ENCODE results near the gene MDFI. TPM values are rescaled to one million over a fixed set of nuclear protein-coding genes. Genes with fewer than 3 reads are reported as not detected.

Gene MDFI
- total and polyA plus RNA-seq, 12 donors, result 0.34 to 4.4 (median 1.3) TPM

DNA sequence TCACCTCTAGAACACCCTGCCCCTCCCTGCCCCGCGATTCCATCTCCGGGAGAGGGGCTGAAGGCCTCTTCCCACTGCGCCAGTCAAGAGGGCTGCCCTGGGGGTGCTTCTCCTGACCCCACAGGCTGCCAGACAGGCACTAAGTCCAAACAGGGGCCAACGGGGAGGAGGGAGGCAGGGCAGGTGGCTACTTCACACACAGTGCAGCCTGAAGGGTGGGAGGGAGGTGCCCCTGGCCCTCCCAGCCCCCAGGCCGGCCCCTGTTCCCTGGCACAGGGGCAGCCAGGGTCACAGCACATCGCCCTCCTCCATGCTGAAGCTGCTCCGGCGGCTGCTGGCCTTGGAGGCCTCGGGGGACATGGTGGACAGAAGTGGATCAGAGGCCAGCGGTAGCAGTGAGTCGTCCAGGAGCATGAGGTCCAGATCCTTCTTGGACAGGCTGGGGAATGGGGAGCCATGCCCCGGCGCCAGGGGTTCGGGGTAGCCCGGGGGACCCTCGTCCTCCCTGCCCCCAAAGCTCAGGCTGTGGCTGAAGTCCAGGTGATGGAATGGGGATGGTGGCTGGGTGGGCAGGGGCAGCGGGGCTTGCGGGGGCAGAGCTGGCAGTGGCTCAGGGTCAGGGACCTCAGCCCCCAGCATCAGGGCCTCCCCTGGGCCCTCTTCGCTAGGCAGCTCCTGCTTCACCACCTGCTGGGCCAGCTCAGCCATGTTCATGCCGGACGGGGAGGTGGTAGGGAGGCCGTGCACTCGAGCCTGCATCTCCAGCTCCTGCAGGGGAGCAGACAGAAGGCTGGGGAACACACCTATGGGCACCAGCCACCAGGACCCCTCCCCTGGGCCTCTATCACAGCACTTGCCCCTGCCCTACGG, 46.3 kb downstream of the MDFI start:
- H3K4me3 ChIP-seq, result no peak overlapping the region
- H3K27ac ChIP-seq, result no peak overlapping the region
- TF ChIP-seq, protein P1, sequence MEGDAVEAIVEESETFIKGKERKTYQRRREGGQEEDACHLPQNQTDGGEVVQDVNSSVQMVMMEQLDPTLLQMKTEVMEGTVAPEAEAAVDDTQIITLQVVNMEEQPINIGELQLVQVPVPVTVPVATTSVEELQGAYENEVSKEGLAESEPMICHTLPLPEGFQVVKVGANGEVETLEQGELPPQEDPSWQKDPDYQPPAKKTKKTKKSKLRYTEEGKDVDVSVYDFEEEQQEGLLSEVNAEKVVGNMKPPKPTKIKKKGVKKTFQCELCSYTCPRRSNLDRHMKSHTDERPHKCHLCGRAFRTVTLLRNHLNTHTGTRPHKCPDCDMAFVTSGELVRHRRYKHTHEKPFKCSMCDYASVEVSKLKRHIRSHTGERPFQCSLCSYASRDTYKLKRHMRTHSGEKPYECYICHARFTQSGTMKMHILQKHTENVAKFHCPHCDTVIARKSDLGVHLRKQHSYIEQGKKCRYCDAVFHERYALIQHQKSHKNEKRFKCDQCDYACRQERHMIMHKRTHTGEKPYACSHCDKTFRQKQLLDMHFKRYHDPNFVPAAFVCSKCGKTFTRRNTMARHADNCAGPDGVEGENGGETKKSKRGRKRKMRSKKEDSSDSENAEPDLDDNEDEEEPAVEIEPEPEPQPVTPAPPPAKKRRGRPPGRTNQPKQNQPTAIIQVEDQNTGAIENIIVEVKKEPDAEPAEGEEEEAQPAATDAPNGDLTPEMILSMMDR (IDR thresholded peaks at IDR 0.05), result no peak
- no peak for DNase-seq
- intact Hi-C loops (cut with DNase I), result loop anchor here (2.0 to 10.0 kb wide), 8 partner anchors 82 to 377 kb away; partner anchors contain the start of genes PRICKLE4 (in 2 of the 10), TOMM6 (in 2 of the 10) and FRS3 (in 1 of the 10)
- ATAC-seq, result peak in 1 of 8 donors; percentile 11
- no peaks in the 10 kb centered on the region for H3K9me3 ChIP-seq
- H3K36me3 ChIP-seq, result peaks cover 0 to 57% (median 26%) of the 10 kb centered on the region in 9 donors
- no peaks in the 10 kb centered on the region for H3K27me3 ChIP-seq
- peaks cover 5 to 45% (median 24%) of the 10 kb centered on the region in 9 donors for H3K4me1 ChIP-seq
- WGBS, 2 donors, result 85 to 87% methylated on average over 23 to 25 of the region's 25 CpGs

DNA sequence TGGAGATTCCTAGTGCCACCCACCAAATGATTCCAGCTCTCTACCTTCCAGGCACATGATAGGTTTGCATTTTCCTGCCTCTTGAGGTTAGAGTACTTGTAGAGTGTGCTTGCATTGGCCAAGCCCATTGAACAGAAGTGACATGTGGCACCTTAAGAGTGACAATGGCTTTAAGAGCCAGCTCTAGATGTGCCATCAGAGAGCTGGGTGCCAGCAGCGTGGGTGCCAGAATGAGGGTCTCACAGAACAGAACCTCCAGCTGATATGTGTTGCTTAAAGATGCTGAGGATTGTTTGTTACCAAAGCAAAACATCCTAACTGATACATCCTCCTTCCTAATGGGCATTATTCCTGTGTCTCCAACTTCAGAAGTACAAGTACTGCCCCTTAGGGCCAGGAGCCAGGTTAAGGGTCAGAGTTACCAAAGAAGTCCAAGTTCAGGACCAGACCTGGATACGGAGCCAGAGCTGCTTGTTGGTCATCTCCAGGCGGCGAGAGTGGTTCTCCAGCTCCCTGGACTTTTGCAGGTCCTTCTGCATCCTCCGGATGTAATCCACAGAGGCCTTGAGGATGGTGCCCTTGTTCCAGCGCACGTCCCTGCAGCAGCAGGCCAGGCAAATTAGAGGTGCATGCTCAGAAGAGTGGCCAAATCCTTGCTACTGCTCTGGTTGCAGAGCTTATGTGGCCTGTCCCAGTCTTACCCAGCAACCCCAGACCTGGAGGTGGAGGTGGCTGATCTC, 47.5 kb downstream of the MDFI start:
- 95 to 96% methylated on average over 7 of the region's 7 CpGs for WGBS, 2 donors
- intact Hi-C loops (cut with DNase I), result loop anchor here in 7 of 10 donors (2.0 to 10.0 kb wide), 4 partner anchors 83 to 221 kb away; partner anchors contain the start of genes PRICKLE4 (in 2 of the 7), TOMM6 (in 2 of the 7) and FRS3 (in 1 of the 7)
- H3K9me3 ChIP-seq, result no peaks in the 10 kb centered on the region
- H3K4me1 ChIP-seq, result peaks cover 5 to 47% (median 24%) of the 10 kb centered on the region in 9 donors
- peaks cover 0 to 69% (median 39%) of the 10 kb centered on the region in 9 donors for H3K36me3 ChIP-seq
- DNase-seq (no peak), ATAC-seq (no peak)
- TF ChIP-seq, protein P1 (IDR thresholded peaks at IDR 0.05), result no peak
- H3K4me3 ChIP-seq, result no peak overlapping the region
- no peak overlapping the region for H3K27ac ChIP-seq
- no peaks in the 10 kb centered on the region for H3K27me3 ChIP-seq

GRCh38 chr6:41687501-41688175, 49.4 kb downstream of the MDFI start:
- TF ChIP-seq, protein P1 (IDR thresholded peaks at IDR 0.05), result no peak
- H3K4me1 ChIP-seq, result peaks cover under 1 to 41% (median 18%) of the 10 kb centered on the region in 9 donors
- no peaks in the 10 kb centered on the region for H3K27me3 ChIP-seq
- DNase-seq (no peak), ATAC-seq (no peak)
- peak overlapping the region in 4 of 10 donors; percentile 12 to 57 (median 38) for H3K27ac ChIP-seq
- 75 to 82% methylated on average over 9 of the region's 9 CpGs for WGBS, 2 donors
- H3K9me3 ChIP-seq, result no peaks in the 10 kb centered on the region
- no peak overlapping the region for H3K4me3 ChIP-seq
- H3K36me3 ChIP-seq, result peaks cover 0 to 72% (median 43%) of the 10 kb centered on the region in 9 donors
- intact Hi-C loops (cut with DNase I), result loop anchor here in 6 of 10 donors (10.0 kb wide), 3 partner anchors 87 to 223 kb away; partner anchors contain the start of genes PRICKLE4 (in 2 of the 6), TOMM6 (in 2 of the 6) and FRS3 (in 1 of the 6)
